NOMO-1 treated with DMSO at 0.1 percent for 48 hours (cell line): ENCODE measurements around the gene PRPF8.
A peak's percentile ranks its signal among the peaks of the same experiment; 100 is the strongest.
"Not testable (repeated sequence)": the region's sequence is repeated elsewhere in the genome, so short reads cannot be mapped to it uniquely, and the experiment has no call there.

Experiments used
- DNase-seq: peaks from one replicate; lab custom pipeline; 2025; ENCODE audit not compliant: unreplicated experiment; lab: John Stamatoyannopoulos, UW

Gene PRPF8

GRCh38 chr17:1716912-1717695, 32.4 kb upstream of the PRPF8 start:
- DNase-seq, result peak; percentile 100

- peak; percentile 100 for DNase-seq
Observed at GRCh38 chr17:1716076-1716911, 31.6 kb upstream of the PRPF8 start.

GRCh38 chr17:1715803-1716075, 31.1 kb upstream of the PRPF8 start:
- DNase-seq, result no peak

- peak; percentile 23 for DNase-seq
Observed at GRCh38 chr17:1714980-1715802, 30.5 kb upstream of the PRPF8 start.

- DNase-seq, result peak; percentile 18
Observed at GRCh38 chr17:1714427-1714979, 29.8 kb upstream of the PRPF8 start.

- no peak for DNase-seq
Observed at GRCh38 chr17:1713878-1714426, 29.3 kb upstream of the PRPF8 start.

GRCh38 chr17:1713160-1713877, 28.7 kb upstream of the PRPF8 start:
- no peak for DNase-seq

- no peak for DNase-seq
Observed at GRCh38 chr17:1712271-1712670, 27.6 kb upstream of the PRPF8 start.

GRCh38 chr17:1711804-1712203, 27.1 kb upstream of the PRPF8 start:
- no peak for DNase-seq

GRCh38 chr17:1710807-1711553, 26.3 kb upstream of the PRPF8 start:
- DNase-seq, result no peak

GRCh38 chr17:1709971-1710806, 25.5 kb upstream of the PRPF8 start, which contains the start of gene TLCD2:
Gene TLCD2, minus strand, starts transcription at chr17:1710377. Its CDS starts 135 bp downstream, at chr17:1710242.
- DNase-seq, result no peak

- no peak for DNase-seq
Observed at GRCh38 chr17:1709403-1709951, 24.8 kb upstream of the PRPF8 start.

GRCh38 chr17:1708791-1709346, 24.2 kb upstream of the PRPF8 start:
- not testable (repeated sequence) for DNase-seq

GRCh38 chr17:1707107-1707506, 22.4 kb upstream of the PRPF8 start:
- DNase-seq, result no peak

- DNase-seq, result no peak
Observed at GRCh38 chr17:1705004-1705403, 20.3 kb upstream of the PRPF8 start.

GRCh38 chr17:1703063-1703462, 18.4 kb upstream of the PRPF8 start:
- no peak for DNase-seq

GRCh38 chr17:1699891-1700290, 15.2 kb upstream of the PRPF8 start:
- not testable (repeated sequence) for DNase-seq

- no peak for DNase-seq
Observed at GRCh38 chr17:1697681-1698080, 13.0 kb upstream of the PRPF8 start.
